Measurements from ENCODE around the gene ZNF492.

- TF ChIP-seq JUND (IDR thresholded peaks at IDR 0.05): no peak
- no peak for TF ChIP-seq SMC3 (IDR thresholded peaks at IDR 0.05; ENCODE audit: low read depth, low read length)
Measured at GRCh38 chr19:22606954-22607652, 27.0 kb upstream of the ZNF492 start.
